HG02852 (cell line): Measurements from ENCODE around the gene KIF26A.

ENCODE experiments used
- ATAC-seq: cut with Tn5 transposase; IDR thresholded peaks from one replicate; pipeline ENCODE4 v1.9.1; 2021; ENCODE audit warnings: mild to moderate bottlenecking, moderate library complexity; ENCODE audit not compliant: unreplicated experiment

Gene KIF26A

GRCh38 chr14:104112609-104113571 lies 25.5 kb upstream of the KIF26A start:
- no peak for ATAC-seq

DNA sequence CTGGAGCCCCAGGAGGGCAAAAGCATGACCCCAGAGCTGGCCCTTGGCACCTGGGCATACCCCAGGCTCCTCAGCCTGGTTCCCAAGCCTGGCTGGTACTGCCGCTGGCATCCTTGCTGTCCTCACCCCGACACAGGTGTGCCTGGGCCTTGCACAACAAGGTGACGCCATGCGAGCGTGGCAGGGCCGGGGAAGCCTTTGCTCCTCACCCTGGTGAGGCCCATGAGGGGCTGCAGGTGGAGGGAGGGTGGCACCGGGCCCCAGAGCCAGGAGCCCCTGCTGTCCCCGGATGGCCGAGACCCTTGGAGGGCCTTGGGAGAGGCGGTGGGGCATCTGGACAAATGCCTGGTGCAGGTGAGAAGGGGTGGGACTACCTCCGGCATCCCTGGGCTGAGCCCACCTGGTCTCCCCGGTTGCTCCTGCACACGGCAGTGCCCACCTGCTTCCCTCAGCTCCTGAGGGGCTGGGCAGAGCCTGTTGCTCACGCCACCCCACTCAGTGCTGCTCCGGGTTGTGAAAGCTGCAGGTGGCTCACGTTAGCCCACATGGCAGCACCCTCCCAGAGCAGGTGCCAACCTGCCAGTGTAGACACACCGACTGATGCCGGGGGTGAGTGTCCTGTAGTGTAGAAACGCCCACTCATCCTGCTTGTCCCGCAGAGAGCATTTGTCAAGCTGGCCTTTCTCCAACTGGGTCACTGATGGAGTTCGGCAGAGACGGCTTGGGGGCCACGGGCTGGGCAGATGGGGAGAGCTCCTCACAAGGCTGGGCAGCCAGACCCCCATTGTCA lies 24.6 kb upstream of the KIF26A start:
- ATAC-seq, result no peak

DNA sequence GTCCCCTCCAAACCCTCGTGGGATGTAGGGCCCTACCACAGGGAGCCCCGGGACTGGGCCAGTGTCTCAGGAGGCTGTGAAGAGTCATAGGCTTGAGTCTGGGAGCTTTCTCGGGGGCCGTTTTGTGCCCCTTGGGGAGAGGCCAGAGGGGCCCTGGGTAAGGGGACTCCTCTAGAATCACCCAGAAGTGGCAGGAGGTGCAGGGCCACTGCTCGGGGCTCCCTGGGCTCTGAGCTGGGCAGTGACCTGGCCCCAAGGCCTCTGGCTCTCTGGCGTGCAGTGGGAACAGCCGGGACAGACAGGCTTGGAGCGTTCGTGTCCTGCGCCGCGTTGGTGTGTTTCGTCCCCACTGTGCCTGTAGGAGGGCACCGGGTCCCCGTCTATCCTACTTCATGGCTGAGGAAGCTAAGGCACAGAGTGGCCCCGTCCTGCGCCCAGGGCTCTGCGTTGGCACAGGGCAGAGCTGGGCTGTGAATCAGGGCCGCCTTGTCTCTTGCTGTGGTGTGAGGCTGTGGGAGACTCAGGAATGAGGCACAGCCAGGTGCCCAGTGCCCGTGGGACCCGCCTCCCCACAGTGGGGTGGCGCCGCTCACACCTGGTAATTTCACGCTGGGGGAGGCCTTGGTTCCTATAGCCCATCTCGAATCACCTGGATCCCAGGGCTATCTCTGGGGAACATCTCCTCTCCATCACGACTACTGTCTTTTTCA lies 23.8 kb upstream of the KIF26A start:
- ATAC-seq, result no peak

- ATAC-seq, result no peak
Measured at GRCh38 chr14:104115131-104115600, 23.2 kb upstream of the KIF26A start.

GRCh38 chr14:104115691-104116287 lies 22.6 kb upstream of the KIF26A start:
- ATAC-seq, result no peak

GRCh38 chr14:104116288-104116755 lies 22.1 kb upstream of the KIF26A start:
- no peak for ATAC-seq

DNA sequence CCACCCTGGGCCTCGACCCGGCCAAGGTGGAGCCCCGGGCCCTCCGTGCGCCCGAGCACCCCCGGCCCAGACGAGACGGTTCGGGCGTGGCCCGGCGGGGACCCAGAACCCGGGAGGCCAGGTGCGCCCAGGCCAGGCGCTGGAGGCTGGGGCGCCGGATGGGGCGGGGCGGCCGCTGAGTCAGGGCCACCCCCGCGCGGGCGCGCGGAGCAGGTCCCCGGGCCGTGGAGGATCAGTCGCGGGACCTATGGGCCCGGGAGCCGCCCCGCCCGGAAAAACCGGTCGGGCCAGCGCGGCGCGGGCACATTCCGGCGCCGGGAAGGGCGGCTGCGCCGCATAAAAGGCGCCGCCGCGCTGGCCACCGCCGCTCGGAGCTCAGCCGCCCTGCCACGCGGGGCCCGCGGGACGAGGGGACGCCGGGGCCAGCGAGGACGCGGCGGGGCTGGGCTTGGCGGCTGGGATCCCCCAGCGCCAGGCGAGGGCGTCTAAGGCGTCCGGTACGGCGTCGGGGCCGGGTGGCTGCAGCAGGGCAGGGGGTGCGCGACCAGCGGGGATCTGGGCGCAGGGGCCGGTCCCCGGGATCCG lies 21.5 kb upstream of the KIF26A start:
- no peak for ATAC-seq

GRCh38 chr14:104117341-104118005 lies 20.9 kb upstream of the KIF26A start:
- no peak for ATAC-seq

DNA sequence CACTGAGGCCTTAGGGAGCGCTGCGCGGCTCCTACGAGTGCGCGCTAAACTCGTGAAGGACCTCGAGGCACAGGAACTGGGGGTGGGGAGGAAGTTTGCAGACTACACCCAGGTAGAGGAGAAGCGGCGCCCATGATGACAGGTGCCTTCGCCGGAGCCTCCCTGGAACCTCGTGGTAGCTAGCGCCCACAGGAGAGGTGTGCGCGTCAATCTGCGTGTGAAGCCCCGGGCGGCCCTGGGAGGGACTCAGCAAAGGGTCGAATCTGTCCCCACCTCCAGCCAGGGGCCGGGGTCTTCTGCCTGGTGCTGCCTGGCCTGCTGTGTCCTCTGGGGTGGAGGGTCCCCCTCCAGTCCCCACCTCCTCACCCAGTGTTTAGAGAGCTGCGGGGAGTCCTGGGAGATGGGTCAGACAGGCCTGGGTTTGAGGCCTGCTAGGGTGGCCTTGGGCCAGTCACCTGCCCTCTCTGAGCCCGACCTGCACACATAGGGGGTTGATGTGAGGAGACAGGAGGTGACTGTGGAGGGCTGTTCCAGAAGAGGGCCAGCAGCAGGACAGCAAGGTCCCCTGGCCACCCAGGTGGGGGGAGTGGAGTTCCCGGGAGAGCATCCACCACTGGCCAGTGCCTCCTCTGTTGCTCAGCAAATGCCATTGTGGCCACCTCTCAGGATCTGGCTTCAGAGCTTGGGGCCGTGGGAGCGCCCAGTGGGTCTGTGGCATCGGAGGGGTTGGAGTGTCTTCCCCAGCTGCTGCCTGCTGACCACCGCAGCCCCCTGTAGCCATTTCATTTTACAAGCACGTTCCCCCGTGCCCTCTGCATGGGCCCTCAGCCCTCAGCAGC lies 20.2 kb upstream of the KIF26A start:
- no peak for ATAC-seq

- ATAC-seq, result no peak
Measured at GRCh38 chr14:104119119-104119487, 19.3 kb upstream of the KIF26A start.

GRCh38 chr14:104119488-104120251 lies 18.7 kb upstream of the KIF26A start:
- ATAC-seq, result no peak

- no peak for ATAC-seq
Measured at GRCh38 chr14:104120281-104120741, 18.1 kb upstream of the KIF26A start.

GRCh38 chr14:104121142-104121541 lies 17.2 kb upstream of the KIF26A start:
- ATAC-seq, result no peak

GRCh38 chr14:104123879-104124278 lies 14.5 kb upstream of the KIF26A start:
- no peak for ATAC-seq

DNA sequence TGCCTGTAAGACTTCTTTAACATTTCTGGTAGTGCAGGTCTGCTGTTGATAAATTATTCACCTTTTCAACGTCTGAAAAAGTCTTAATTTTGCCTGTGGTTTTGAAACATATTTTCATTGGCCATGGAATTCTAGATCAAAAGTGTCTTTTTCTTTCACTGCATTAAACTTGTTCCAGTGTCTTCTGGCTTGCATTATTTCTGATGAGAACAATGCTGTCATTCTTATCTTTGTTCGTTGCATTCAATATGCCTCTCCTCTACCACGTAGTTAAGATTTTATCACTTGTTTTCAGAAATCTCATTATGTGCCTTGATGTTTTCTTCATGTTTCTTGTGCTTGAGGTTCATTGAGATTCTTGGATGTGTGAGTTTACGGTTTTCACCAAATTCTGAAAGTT lies 13.4 kb upstream of the KIF26A start:
- ATAC-seq, result no peak

GRCh38 chr14:104126753-104127152 lies 11.6 kb upstream of the KIF26A start:
- no peak for ATAC-seq

GRCh38 chr14:104128981-104129380 lies 9.4 kb upstream of the KIF26A start:
- no peak for ATAC-seq

DNA sequence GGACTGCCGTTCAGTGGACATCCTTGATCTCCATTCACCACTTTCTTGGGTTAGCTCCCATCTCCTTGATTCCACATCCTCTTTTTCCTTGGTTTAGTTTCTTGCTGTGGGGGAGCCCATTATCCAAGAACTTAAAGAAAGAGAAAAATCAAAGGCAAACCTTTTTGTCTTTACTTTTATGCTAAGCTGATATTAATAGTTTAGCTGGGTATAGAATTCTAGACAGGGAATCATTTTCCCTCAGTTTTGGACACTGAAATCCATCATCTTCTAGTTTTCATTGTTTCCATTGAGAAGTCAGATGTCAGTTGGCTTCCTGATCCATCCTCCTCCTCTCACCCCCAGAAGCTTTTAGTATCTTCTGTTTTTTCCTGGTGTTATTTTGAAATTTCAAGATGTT lies 8.8 kb upstream of the KIF26A start:
- no peak for ATAC-seq
